DND-41 (cell line): ENCODE results near the gene SALL4.
"Not testable (repeated sequence)": the region's sequence is repeated elsewhere in the genome, so short reads cannot be mapped to it uniquely, and the experiment has no call there.

Experiments used
- ATAC-seq: fragments of 200-7000 bp; cut with Tn5 transposase; 3 replicates; pipeline ENCODE4 v1.9.1; 2021; ENCODE audit warnings: low read depth; ENCODE audit not compliant: insufficient read depth
- DNase-seq: peaks from one replicate; pipeline ENCODE4 v3.0.0-alpha.2; 2020
- H2AFZ ChIP-seq: 2 replicates; pipeline ENCODE4 v1.6.0; 2012; ENCODE audit warnings: low read depth, low read length
- H3K27ac ChIP-seq: 2 replicates; pipeline ENCODE4 v1.5.1; 2012; ENCODE audit warnings: low read length, inconsistent platforms
- H3K27me3 ChIP-seq: fragments of 200-600 bp; sonication (generic); 2 replicates; pipeline ENCODE4 v1.6.0; 2012; ENCODE audit warnings: low read length, mild to moderate bottlenecking, inconsistent platforms; ENCODE audit not compliant: insufficient read depth, poor library complexity
- H3K36me3 ChIP-seq: 2 replicates; pipeline ENCODE4 v1.5.1; 2012; ENCODE audit warnings: low read length, inconsistent platforms; ENCODE audit not compliant: insufficient read depth
- H3K4me1 ChIP-seq: 2 replicates; pipeline ENCODE4 v1.5.1; 2012; ENCODE audit warnings: mild to moderate bottlenecking, low read length; ENCODE audit not compliant: insufficient read depth
- H3K4me2 ChIP-seq: 2 replicates; pipeline ENCODE4 v1.6.0; 2012; ENCODE audit warnings: mild to moderate bottlenecking, moderate library complexity, low read length, inconsistent platforms; ENCODE audit not compliant: insufficient read depth
- H3K4me3 ChIP-seq, 2 experiments: fragments of 200-600 bp in 1 of 2; shearing (Covaris generic) in 1 of 2; 2 replicates each; pipeline ENCODE4 v1.5.1; 2012 to 2016; ENCODE audit warnings: inconsistent platforms in 2 of 2, low read length in 2 of 2, mild to moderate bottlenecking in 2 of 2, low read depth in 1 of 2, moderate library complexity in 1 of 2
- H3K79me2 ChIP-seq: 2 replicates; pipeline ENCODE4 v1.6.0; 2012; ENCODE audit warnings: low read length, inconsistent platforms; ENCODE audit not compliant: insufficient read depth
- H3K9ac ChIP-seq: 2 replicates; pipeline ENCODE4 v1.6.0; 2012; ENCODE audit warnings: low read depth, mild to moderate bottlenecking, inconsistent platforms, low read length, moderate library complexity
- H3K9me3 ChIP-seq: 2 replicates; pipeline ENCODE4 v1.5.1; 2012; ENCODE audit warnings: low read length, moderate library complexity, mild to moderate bottlenecking, inconsistent platforms; ENCODE audit not compliant: insufficient read depth, severe bottlenecking
- H4K20me1 ChIP-seq: 2 replicates; pipeline ENCODE4 v1.6.0; 2012; ENCODE audit warnings: low read length; ENCODE audit not compliant: insufficient read depth
- CTCF ChIP-seq: IDR thresholded peaks from 2 replicates; pipeline ENCODE4 v1.5.1; 2012; ENCODE audit warnings: borderline replicate concordance, low read length, moderate library complexity, mild to moderate bottlenecking; ENCODE audit not compliant: poor library complexity, severe bottlenecking; ENCODE audit errors: extremely low read depth
- EZH2 ChIP-seq: IDR thresholded peaks from 3 replicates; pipeline ENCODE4 v1.6.1; 2012; ENCODE audit warnings: borderline replicate concordance, low read depth, mild to moderate bottlenecking, moderate library complexity, low read length, inconsistent platforms; ENCODE audit not compliant: severe bottlenecking

Gene SALL4

DNA sequence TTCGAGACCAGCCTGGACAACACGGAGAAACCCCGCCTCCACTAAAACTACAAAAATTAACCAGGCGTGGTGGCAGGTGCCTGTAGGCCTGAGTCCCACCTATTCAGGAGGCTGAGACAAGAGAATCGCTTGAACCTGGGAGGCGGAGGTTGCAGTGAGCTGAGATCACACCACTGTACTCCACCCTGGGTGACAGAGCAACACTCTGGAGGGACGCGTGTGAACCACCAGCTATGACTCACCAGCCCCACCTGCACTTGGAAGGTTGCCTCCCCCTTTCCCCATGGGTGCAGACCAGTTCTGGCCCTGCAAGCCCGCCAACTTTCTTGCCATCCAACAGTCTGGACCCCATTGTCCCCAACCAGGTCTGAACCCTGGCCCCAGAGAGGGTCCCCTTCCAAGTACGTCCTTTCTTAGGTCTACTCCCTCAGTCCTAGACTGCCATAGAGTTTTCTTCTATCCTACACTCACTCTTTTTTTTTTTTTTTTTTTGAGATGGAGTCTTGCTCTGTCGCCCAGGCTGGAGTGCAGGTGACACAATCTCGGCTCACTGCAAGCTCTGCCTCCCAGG, 63.4 kb downstream of the SALL4 start:
- H3K4me3 ChIP-seq = no peak overlapping the region
- peaks cover 7% of the 10 kb centered on the region for H3K27me3 ChIP-seq
- DNase-seq (no peak), ATAC-seq (no peak)
- TF ChIP-seq CTCF (no peak), EZH2 (no peak)
- H3K27ac ChIP-seq = no peak overlapping the region
- H3K4me2 ChIP-seq = no peak overlapping the region
- no peak overlapping the region for H2AFZ ChIP-seq
- no peaks in the 10 kb centered on the region for H3K36me3 ChIP-seq
- no peaks in the 10 kb centered on the region for H3K4me1 ChIP-seq
- H3K79me2 ChIP-seq = no peaks in the 10 kb centered on the region
- H3K9ac ChIP-seq = no peak overlapping the region
- H4K20me1 ChIP-seq = no peaks in the 10 kb centered on the region
- H3K9me3 ChIP-seq = no peaks in the 10 kb centered on the region

GRCh38 chr20:51738261-51738660, 64.1 kb downstream of the SALL4 start:
- not testable (repeated sequence) for H3K79me2 ChIP-seq, H3K4me3 ChIP-seq, H3K4me2 ChIP-seq, H3K27ac ChIP-seq, ATAC-seq, DNase-seq, H3K36me3 ChIP-seq, H2AFZ ChIP-seq, H3K27me3 ChIP-seq, H3K9ac ChIP-seq, H4K20me1 ChIP-seq, H3K9me3 ChIP-seq, H3K4me1 ChIP-seq

- Histone ChIP-seq H4K20me1 (no peaks in the 10 kb centered on the region), H3K79me2 (no peaks in the 10 kb centered on the region), H3K27ac (no peak overlapping the region), H3K4me2 (no peak overlapping the region), H3K9me3 (no peaks in the 10 kb centered on the region), H3K4me1 (no peaks in the 10 kb centered on the region), H3K4me3 (no peak overlapping the region), H3K36me3 (no peaks in the 10 kb centered on the region), H2AFZ (no peak overlapping the region), H3K9ac (no peak overlapping the region), H3K27me3 (peaks cover 11% of the 10 kb centered on the region)
- no peak for DNase-seq
- TF ChIP-seq EZH2 (no peak), CTCF (no peak)
- no peak for ATAC-seq
Observed at GRCh38 chr20:51736947-51737346, 65.4 kb downstream of the SALL4 start.

GRCh38 chr20:51735728-51736600, 66.4 kb downstream of the SALL4 start:
- Histone ChIP-seq H3K36me3 (no peaks in the 10 kb centered on the region), H3K4me2 (no peak overlapping the region), H3K4me1 (no peaks in the 10 kb centered on the region), H4K20me1 (no peaks in the 10 kb centered on the region), H3K27me3 (peaks cover 13% of the 10 kb centered on the region), H3K9me3 (no peaks in the 10 kb centered on the region), H2AFZ (no peak overlapping the region), H3K27ac (no peak overlapping the region), H3K9ac (no peak overlapping the region), H3K79me2 (no peaks in the 10 kb centered on the region), H3K4me3 (no peak overlapping the region)
- no peak for TF ChIP-seq CTCF
- TF ChIP-seq EZH2 = no peak
- ATAC-seq (no peak), DNase-seq (no peak)
